Neutrophil (primary cell): ENCODE results near the gene GRIK3.

Experiments
- H3K27ac ChIP-seq: fragments of 200-600 bp; sonication (generic); 2 replicates; pipeline ENCODE4 v1.5.1; 2016; ENCODE audit warnings: mild to moderate bottlenecking, moderate library complexity
- H3K27me3 ChIP-seq: fragments of 200-600 bp; sonication (generic); 2 replicates; pipeline ENCODE4 v1.6.0; 2016; ENCODE audit warnings: mild to moderate bottlenecking
- H3K36me3 ChIP-seq: fragments of 200-600 bp; sonication (generic); 2 replicates; pipeline ENCODE4 v1.5.1; 2017
- H3K4me1 ChIP-seq, 2 experiments: fragments of 200-600 bp in 1 of 2; sonication (generic) in 1 of 2; 1 replicate in 1 of 2; 2 replicates in 1 of 2; pipeline versions ENCODE4 v1.5.1 to v1.6.1; 2013 to 2016; ENCODE audit warnings: low read depth in 1 of 2, low read length in 1 of 2, mild to moderate bottlenecking in 1 of 2, moderate library complexity in 1 of 2; ENCODE audit not compliant: control insufficient read depth in 1 of 2, insufficient read depth in 1 of 2
- H3K4me3 ChIP-seq, 2 experiments: fragments of 200-600 bp in 1 of 2; sonication (generic) in 1 of 2; 1 replicate in 1 of 2; 2 replicates in 1 of 2; pipeline ENCODE4 v1.5.1; 2013 to 2016; ENCODE audit warnings: low read depth in 1 of 2, low read length in 1 of 2, mild to moderate bottlenecking in 1 of 2, moderate library complexity in 1 of 2
- H3K9me3 ChIP-seq: fragments of 200-600 bp; sonication (generic); 2 replicates; pipeline ENCODE4 v1.5.1; 2016
- TF ChIP-seq, protein P1 (sequence below): fragments of 200-600 bp; sonication (generic); IDR thresholded peaks from 2 replicates; pipeline ENCODE4 v1.5.1; 2016; ENCODE audit warnings: antibody characterized with exemption

The GRIK3 gene

DNA sequence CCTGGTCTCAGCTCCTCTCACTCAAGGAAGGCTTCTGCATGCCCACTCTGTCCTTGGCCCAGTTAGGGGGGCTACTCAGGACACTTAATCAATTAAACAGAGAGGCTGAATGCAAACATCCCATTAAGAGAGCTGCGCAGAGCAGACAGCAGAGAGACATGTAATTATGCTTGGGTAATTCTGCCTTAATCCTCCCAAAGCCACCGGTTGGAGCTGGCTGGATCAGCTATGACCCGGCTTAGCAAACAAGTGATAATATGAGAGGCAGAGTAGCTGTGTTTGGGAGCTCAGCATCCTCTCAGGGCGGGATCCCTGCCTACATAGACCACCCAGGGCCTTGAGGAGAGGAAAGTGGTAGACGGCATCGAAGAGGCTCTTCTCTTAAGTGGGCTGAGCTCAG is 183.2 kb downstream of the GRIK3 start:
- TF ChIP-seq, protein P1, sequence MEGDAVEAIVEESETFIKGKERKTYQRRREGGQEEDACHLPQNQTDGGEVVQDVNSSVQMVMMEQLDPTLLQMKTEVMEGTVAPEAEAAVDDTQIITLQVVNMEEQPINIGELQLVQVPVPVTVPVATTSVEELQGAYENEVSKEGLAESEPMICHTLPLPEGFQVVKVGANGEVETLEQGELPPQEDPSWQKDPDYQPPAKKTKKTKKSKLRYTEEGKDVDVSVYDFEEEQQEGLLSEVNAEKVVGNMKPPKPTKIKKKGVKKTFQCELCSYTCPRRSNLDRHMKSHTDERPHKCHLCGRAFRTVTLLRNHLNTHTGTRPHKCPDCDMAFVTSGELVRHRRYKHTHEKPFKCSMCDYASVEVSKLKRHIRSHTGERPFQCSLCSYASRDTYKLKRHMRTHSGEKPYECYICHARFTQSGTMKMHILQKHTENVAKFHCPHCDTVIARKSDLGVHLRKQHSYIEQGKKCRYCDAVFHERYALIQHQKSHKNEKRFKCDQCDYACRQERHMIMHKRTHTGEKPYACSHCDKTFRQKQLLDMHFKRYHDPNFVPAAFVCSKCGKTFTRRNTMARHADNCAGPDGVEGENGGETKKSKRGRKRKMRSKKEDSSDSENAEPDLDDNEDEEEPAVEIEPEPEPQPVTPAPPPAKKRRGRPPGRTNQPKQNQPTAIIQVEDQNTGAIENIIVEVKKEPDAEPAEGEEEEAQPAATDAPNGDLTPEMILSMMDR: no peak
- peaks cover 54% of the 10 kb centered on the region for H3K27me3 ChIP-seq
- no peaks in the 10 kb centered on the region for H3K9me3 ChIP-seq
- no peak overlapping the region for H3K27ac ChIP-seq
- no peak overlapping the region for H3K4me3 ChIP-seq
- no peaks in the 10 kb centered on the region for H3K36me3 ChIP-seq
- H3K4me1 ChIP-seq: no peaks in the 10 kb centered on the region

DNA sequence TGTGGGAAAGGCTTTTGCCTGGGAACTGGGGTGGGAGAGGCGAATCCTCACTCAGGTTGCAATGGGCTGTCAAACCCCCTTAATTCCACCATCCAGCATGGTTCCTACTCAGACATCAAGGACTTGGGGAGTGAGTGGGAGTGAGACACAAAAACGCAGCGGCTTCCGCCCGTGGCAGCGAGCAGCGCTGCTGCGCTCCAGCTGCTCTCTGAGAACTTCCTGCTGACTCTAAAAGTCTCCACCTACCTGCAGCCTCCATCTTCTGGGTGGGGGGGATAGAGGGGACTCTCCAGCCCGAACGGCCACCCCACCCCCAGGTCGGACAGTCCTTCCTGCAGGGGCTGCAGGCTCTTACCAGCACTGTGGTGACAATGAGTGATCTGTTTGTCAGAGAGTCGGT is 184.4 kb downstream of the GRIK3 start:
- Histone ChIP-seq H3K27ac (no peak overlapping the region), H3K4me1 (no peaks in the 10 kb centered on the region), H3K27me3 (peaks cover 43% of the 10 kb centered on the region), H3K4me3 (no peak overlapping the region), H3K36me3 (no peaks in the 10 kb centered on the region), H3K9me3 (no peaks in the 10 kb centered on the region)
- TF ChIP-seq, protein P1: no peak

DNA sequence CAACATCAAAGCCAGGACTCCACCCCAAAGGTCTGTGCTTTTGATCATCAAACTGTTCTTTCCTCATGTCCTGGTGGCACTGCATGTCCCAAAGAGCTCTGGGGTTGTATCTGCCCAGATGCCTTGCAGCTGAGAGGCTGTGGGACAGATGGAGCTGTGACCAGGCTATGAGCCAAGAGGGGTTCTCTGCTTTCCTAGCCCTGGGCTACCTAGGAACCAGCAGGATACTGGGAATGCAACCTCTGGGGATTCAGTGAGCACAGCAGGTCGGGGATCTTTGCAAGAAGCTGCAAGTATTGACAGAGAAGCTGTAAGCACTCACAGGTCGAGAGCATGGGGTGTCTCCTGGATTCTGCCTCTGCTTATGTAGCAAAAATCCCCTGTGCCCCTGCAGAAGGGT is 186.6 kb downstream of the GRIK3 start:
- H3K9me3 ChIP-seq: no peaks in the 10 kb centered on the region
- H3K4me1 ChIP-seq: no peaks in the 10 kb centered on the region
- H3K27me3 ChIP-seq: peaks cover 48% of the 10 kb centered on the region
- no peak overlapping the region for H3K4me3 ChIP-seq
- TF ChIP-seq, protein P1: no peak
- no peak overlapping the region for H3K27ac ChIP-seq
- H3K36me3 ChIP-seq: no peaks in the 10 kb centered on the region

DNA sequence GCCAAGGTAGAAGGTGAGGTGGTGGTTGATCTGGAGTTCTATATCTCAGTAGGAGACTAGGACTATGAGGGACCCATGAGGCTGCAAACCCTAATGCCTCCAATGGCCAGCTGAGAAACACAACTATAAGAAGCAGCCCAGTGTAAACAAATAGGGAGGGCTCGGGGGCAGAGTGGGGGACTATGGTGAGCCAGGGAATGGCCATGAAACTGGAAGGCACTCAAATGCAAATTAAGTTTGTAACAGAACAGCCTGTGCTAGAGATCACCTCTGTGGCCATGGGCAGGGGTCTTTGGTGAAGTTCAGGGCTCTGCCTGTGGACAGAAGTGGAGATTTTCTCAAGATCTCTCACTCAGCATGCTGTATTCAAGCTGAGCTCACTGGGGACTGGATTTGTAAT is 187.1 kb downstream of the GRIK3 start:
- no peaks in the 10 kb centered on the region for H3K9me3 ChIP-seq
- TF ChIP-seq, protein P1: no peak
- no peak overlapping the region for H3K4me3 ChIP-seq
- H3K27me3 ChIP-seq: peaks cover 50% of the 10 kb centered on the region
- H3K36me3 ChIP-seq: no peaks in the 10 kb centered on the region
- H3K4me1 ChIP-seq: no peaks in the 10 kb centered on the region
- H3K27ac ChIP-seq: no peak overlapping the region

DNA sequence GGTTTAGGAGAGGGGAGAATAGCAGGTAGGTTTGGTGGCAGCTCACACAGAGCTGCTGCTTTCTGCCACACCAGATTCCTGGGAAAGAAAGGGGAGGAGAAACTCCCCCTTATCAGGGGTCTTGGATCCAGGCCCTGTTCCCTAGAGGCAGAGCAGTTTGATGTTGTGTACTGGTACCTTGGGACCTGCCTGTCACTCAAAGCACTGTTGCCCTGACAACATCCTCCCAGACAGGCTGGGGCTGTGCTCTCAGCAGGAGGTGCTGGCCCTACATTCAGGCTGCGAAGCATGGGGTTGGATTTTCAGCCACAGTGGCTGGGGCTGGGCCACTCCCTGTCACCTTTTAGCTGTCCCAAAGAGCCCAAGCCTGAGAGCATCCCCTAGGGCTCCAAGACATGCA is 188.0 kb downstream of the GRIK3 start:
- Histone ChIP-seq H3K4me3 (no peak overlapping the region), H3K27ac (no peak overlapping the region), H3K9me3 (no peaks in the 10 kb centered on the region), H3K27me3 (peaks cover 48% of the 10 kb centered on the region), H3K4me1 (no peaks in the 10 kb centered on the region), H3K36me3 (no peaks in the 10 kb centered on the region)
- TF ChIP-seq, protein P1: no peak

DNA sequence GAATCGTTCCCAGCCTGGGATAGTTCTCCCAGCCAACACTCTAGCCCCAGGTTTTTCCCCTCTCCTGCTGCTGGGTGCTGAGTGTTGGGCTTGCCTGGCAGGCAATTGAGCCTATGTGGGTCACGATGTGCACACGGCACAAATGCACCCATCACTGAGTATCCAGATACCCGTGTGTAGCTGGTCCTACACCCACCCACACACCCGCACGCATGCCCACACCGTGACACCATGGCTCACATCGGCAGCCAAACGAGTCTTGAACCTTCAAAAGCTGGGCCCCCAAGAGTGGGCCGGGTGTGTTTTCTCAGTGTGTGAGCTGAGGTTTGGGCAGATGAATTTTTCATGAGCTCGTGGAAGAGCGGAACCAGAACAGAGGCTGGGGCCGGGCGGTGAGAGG is 188.5 kb downstream of the GRIK3 start:
- TF ChIP-seq, protein P1: no peak
- peaks cover 42% of the 10 kb centered on the region for H3K27me3 ChIP-seq
- H3K4me1 ChIP-seq: no peaks in the 10 kb centered on the region
- no peaks in the 10 kb centered on the region for H3K36me3 ChIP-seq
- no peak overlapping the region for H3K27ac ChIP-seq
- H3K9me3 ChIP-seq: no peaks in the 10 kb centered on the region
- no peak overlapping the region for H3K4me3 ChIP-seq
